HepG2 (cell line): ENCODE measurements around the gene FAM3A. TPM values are rescaled to one million over a fixed set of nuclear protein-coding genes. Genes with fewer than 3 reads are reported as not detected.

Source experiments
- AGO2 ChIP-seq: fragments of 200-400 bp; formaldehyde crosslinking; optimal IDR thresholded peaks from 2 replicates; pipeline ENCODE3; 2017; ENCODE audit warnings: mild to moderate bottlenecking, low read depth, low read length, moderate library complexity
- E2F1 ChIP-seq: sonication (generic); formaldehyde crosslinking; IDR thresholded peaks from 2 replicates; pipeline ENCODE4 v1.5.0; 2020; ENCODE audit warnings: missing genetic modification reagents
- ELF1 ChIP-seq: sonication (generic); formaldehyde crosslinking; IDR thresholded peaks from 2 replicates; pipeline ENCODE4 v1.4.0; 2020; ENCODE audit warnings: missing genetic modification reagents
- GATAD1 ChIP-seq: IDR thresholded peaks from 2 replicates; pipeline ENCODE4 v1.6.1; 2016; ENCODE audit warnings: missing genetic modification reagents, missing compliant biosample characterization
- HOXA5 ChIP-seq: sonication (generic); formaldehyde crosslinking; IDR thresholded peaks from 2 replicates; pipeline ENCODE4 v1.4.0; 2020; ENCODE audit warnings: missing genetic modification reagents
- MED1 ChIP-seq: sonication (generic); formaldehyde crosslinking; IDR thresholded peaks from 2 replicates; pipeline ENCODE4 v1.4.0; 2020; ENCODE audit warnings: missing genetic modification reagents
- MIER3 ChIP-seq: IDR thresholded peaks from 2 replicates; pipeline ENCODE4 v1.6.1; 2016; ENCODE audit warnings: missing compliant biosample characterization, borderline replicate concordance
- MXI1 ChIP-seq: IDR thresholded peaks from 3 replicates; pipeline ENCODE4 v1.6.1; 2012; ENCODE audit warnings: low read depth, low read length, inconsistent platforms, borderline replicate concordance
- PHF8 ChIP-seq: sonication (generic); formaldehyde crosslinking; IDR thresholded peaks from 2 replicates; pipeline ENCODE4 v1.5.0; 2020; ENCODE audit warnings: missing genetic modification reagents
- RBM22 ChIP-seq: fragments of 200-400 bp; formaldehyde crosslinking; optimal IDR thresholded peaks from 2 replicates; pipeline ENCODE3; 2017; ENCODE audit warnings: mild to moderate bottlenecking, low read length, moderate library complexity
- REPIN1 ChIP-seq: sonication (generic); formaldehyde crosslinking; IDR thresholded peaks from 2 replicates; pipeline ENCODE4 v1.8.0; 2022; ENCODE audit warnings: missing genetic modification reagents, low read depth, mild to moderate bottlenecking, borderline replicate concordance
- SALL1 ChIP-seq: sonication (generic); formaldehyde crosslinking; IDR thresholded peaks from 2 replicates; pipeline ENCODE4 v1.8.0; 2022; ENCODE audit warnings: mild to moderate bottlenecking, missing genetic modification reagents
- SALL2 ChIP-seq: sonication (generic); formaldehyde crosslinking; IDR thresholded peaks from 2 replicates; pipeline ENCODE4 v1.8.1; 2023; ENCODE audit warnings: mild to moderate bottlenecking, missing genetic modification reagents, inconsistent platforms
- THRA ChIP-seq: sonication (generic); formaldehyde crosslinking; IDR thresholded peaks from 2 replicates; pipeline ENCODE4 v1.4.0; 2020; ENCODE audit warnings: missing genetic modification reagents, borderline replicate concordance
- ZBTB38 ChIP-seq: sonication (generic); formaldehyde crosslinking; IDR thresholded peaks from 2 replicates; pipeline ENCODE4 v1.5.1; 2020; ENCODE audit warnings: mild to moderate bottlenecking, missing genetic modification reagents
- ZNF674 ChIP-seq: sonication (generic); formaldehyde crosslinking; IDR thresholded peaks from 2 replicates; pipeline ENCODE4 v1.5.0; 2020; ENCODE audit warnings: low read depth, mild to moderate bottlenecking, missing genetic modification reagents
- polyA plus RNA-seq, 8 experiments: library from polyadenylated mRNA; depleted of rRNA in 3 of 8; stranded (reverse) in 7 of 8; unstranded in 1 of 8; fragments of >200 nt; fragmentation: Illumina TruSeq in 4 of 8; extraction: Trizol in 4 of 8; gene quantifications; 2 replicates each; pipeline versions ENCODE4 v1.2.1 to v1.2.3, GENCODE V29; 2011 to 2016; ENCODE audit warnings: low read depth in 4 of 8, missing spikeins in 1 of 8, mixed read lengths in 1 of 8; ENCODE audit not compliant: insufficient read depth in 1 of 8
- total RNA-seq, 5 experiments: library from RNA; depleted of rRNA; stranded (reverse); fragments of >200 nt; fragmentation: Illumina TruSeq; extraction: Trizol; gene quantifications; 2 replicates each; pipeline ENCODE4 v1.2.3, GENCODE V29; 2016; ENCODE audit warnings: low read depth in 1 of 5
- TF ChIP-seq, protein P1 (sequence below): sonication (generic); formaldehyde crosslinking; IDR thresholded peaks from 2 replicates; pipeline ENCODE4 v1.4.0; 2020; ENCODE audit warnings: mild to moderate bottlenecking, low read depth, missing genetic modification reagents
- TF ChIP-seq, protein P2 (sequence below): sonication (generic); formaldehyde crosslinking; IDR thresholded peaks from 2 replicates; pipeline ENCODE4 v1.9.0; 2022; ENCODE audit warnings: missing genetic modification reagents, mild to moderate bottlenecking, borderline replicate concordance
- TF ChIP-seq, protein P3 (sequence below): IDR thresholded peaks from 2 replicates; pipeline ENCODE4 v1.6.1; 2012; ENCODE audit warnings: inconsistent platforms
- TF ChIP-seq, protein P4 (sequence below): sonication (generic); formaldehyde crosslinking; IDR thresholded peaks from 2 replicates; pipeline ENCODE4 v1.5.1; 2020; ENCODE audit warnings: missing genetic modification reagents, mild to moderate bottlenecking, borderline replicate concordance

Gene FAM3A
- total and polyA plus RNA-seq, 2 of the 13 experiments (the other 11 are each of a cell fraction or from before 2014, with no cell fraction given) = 11.2 to 22.7 TPM

GRCh38 chrX:154534526-154535322 lies 18.7 kb upstream of the FAM3A start (continued):
- TF ChIP-seq GATAD1 (CRISPR knock-in tag) (peak; percentile 40; the same call in 1 of the 2 replicates), REPIN1 (CRISPR knock-in tag) (peak; percentile 76; the same call in 1 of the 2 replicates), MED1 (CRISPR knock-in tag) (0 out of 2 replicates have a peak, but pooled peaks have one; percentile 26), SALL2 (CRISPR knock-in tag) (no peak), THRA (CRISPR knock-in tag) (0 out of 2 replicates have a peak, but pooled peaks have one; percentile 26), SALL1 (CRISPR knock-in tag) (peak; percentile 45; the same call in 1 of the 2 replicates), AGO2 (peak; percentile 8), PHF8 (CRISPR knock-in tag) (0 out of 2 replicates have a peak, but pooled peaks have one; percentile 20), MXI1 (peak; percentile 55; the same call in 1 of the 3 replicates), HOXA5 (CRISPR knock-in tag) (no peak), E2F1 (CRISPR knock-in tag) (no peak), ZBTB38 (peak; percentile 67), ELF1 (CRISPR knock-in tag) (no peak; the same call in 1 of the 2 replicates), MIER3 (CRISPR knock-in tag) (peak; percentile 30; the same call in 1 of the 2 replicates), RBM22 (no peak), ZNF674 (CRISPR knock-in tag) (no peak)
- TF ChIP-seq, protein P1, sequence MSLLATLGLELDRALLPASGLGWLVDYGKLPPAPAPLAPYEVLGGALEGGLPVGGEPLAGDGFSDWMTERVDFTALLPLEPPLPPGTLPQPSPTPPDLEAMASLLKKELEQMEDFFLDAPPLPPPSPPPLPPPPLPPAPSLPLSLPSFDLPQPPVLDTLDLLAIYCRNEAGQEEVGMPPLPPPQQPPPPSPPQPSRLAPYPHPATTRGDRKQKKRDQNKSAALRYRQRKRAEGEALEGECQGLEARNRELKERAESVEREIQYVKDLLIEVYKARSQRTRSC (CRISPR knock-in tag) = no peak
- TF ChIP-seq, protein P2, sequence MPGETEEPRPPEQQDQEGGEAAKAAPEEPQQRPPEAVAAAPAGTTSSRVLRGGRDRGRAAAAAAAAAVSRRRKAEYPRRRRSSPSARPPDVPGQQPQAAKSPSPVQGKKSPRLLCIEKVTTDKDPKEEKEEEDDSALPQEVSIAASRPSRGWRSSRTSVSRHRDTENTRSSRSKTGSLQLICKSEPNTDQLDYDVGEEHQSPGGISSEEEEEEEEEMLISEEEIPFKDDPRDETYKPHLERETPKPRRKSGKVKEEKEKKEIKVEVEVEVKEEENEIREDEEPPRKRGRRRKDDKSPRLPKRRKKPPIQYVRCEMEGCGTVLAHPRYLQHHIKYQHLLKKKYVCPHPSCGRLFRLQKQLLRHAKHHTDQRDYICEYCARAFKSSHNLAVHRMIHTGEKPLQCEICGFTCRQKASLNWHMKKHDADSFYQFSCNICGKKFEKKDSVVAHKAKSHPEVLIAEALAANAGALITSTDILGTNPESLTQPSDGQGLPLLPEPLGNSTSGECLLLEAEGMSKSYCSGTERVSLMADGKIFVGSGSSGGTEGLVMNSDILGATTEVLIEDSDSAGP = peak; percentile 70
- TF ChIP-seq, protein P3, sequence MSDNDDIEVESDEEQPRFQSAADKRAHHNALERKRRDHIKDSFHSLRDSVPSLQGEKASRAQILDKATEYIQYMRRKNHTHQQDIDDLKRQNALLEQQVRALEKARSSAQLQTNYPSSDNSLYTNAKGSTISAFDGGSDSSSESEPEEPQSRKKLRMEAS = peak; percentile 53; the same call in 1 of the 2 replicates
- TF ChIP-seq, protein P4, sequence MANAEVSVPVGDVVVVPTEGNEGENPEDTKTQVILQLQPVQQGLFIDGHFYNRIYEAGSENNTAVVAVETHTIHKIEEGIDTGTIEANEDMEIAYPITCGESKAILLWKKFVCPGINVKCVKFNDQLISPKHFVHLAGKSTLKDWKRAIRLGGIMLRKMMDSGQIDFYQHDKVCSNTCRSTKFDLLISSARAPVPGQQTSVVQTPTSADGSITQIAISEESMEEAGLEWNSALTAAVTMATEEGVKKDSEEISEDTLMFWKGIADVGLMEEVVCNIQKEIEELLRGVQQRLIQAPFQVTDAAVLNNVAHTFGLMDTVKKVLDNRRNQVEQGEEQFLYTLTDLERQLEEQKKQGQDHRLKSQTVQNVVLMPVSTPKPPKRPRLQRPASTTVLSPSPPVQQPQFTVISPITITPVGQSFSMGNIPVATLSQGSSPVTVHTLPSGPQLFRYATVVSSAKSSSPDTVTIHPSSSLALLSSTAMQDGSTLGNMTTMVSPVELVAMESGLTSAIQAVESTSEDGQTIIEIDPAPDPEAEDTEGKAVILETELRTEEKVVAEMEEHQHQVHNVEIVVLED (CRISPR knock-in tag) = no peak; the same call in 1 of the 2 replicates
